IPS DF 19.7 (cell line): ENCODE measurements around the gene ATG101.
"Not testable (repeated sequence)": the region's sequence is repeated elsewhere in the genome, so short reads cannot be mapped to it uniquely, and the experiment has no call there.

Experiments used
- DNase-seq: peaks from one replicate; pipeline ENCODE4 v3.0.0-alpha.2; 2013; ENCODE audit warnings: low read depth, low spot score

ATG101 gene

DNA sequence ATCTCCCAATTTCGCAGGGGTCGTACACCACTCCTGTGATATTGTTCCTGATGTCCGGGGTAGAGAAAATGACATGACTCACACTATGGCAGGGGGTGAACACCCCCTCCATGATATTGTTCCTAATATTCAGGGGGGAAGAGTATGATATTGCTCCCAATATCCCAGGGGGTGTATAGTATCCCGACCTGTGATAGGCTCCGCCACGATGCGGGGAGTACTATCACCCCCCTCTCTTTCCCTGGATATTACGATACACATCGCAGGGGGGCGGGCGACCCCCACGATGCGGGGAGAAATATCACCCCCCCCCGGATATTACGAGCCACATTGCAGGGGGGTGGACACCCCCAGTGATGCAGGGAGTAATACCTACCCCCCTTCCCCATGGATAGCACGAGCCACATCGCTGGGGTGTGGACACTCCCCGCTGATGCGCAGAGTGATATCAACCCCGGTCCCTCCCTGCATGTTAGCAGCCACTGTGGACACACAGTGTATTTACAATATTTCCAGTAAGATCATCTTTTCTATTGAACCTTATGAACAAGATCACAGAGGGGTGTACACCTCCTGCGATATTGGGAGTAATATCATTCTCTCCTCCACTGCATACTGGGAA, 27.4 kb downstream of the ATG101 start:
- DNase-seq: no peak

DNA sequence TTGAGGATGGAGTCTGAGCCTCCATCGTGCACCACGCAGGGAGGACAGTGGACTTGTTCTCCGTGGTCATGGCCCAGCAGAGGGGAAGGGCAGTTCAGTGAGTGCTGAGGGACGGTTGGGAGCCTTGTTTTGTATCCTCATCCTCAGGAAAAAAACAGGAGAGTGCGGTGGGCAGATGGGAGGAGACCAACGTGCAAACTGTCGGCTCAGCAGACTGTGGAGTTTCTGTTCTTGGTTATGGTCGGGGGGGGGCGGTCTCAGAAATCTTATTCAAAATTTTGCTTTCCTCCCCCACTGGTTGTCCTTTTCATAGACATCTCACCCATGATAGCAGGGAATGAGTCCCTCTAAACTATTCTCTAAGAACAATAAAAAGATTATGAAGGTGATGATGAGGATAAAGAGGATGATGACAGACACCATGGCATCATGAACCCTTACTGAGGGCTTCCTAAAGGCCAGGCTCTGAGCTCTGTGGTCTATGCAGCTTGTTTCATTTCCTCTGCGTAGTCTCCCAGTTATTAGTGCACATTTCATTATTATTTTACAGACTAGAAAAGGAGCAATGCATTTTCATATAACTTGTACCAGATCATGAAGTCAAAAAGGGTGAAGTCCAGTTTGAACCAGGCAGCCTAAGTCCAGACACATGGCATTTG, 34.8 kb downstream of the ATG101 start:
- DNase-seq: not testable (repeated sequence)

DNA sequence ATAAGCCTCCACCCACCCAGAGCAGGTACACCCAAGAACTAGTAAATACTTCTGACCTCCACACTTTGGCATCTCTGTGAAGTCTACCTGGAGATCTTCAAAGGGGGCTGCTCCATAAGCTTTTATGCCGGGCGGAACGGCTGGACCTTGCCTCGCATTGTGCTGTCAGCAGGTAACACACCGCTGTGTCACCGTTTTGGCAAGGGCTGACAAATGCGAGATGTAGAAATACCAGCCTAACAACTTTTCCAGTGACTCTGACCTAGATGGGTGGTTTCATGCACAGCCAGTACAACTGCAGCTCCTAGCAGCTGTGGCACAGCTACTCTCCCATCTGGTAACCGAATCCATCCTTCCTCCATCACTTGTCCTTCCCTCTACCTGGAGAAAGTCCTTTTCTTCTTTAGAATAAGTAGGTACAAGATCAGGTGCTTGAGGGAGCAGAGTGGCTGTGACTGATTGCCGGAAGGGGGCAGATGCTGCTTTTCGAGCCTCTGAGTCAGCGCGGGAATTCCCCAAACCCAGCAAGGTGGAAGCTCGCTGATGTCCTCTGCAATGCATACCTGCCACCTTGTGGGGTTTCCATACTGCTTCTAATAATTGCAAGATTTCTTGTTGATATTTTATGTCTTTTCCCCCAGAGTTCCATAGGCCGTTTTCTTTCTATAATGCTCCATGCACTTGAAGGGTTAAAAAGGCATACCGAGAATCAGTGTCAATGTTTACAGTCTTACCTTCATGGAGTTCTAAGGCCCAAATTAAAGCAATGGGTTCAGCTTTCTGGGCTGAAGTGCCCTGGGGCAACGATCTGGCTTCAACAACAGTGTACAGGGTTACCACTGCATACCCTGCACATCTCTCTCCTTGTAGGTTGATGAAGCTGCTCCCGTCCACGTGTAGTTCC, 46.7 kb downstream of the ATG101 start:
- DNase-seq: not testable (repeated sequence)

DNA sequence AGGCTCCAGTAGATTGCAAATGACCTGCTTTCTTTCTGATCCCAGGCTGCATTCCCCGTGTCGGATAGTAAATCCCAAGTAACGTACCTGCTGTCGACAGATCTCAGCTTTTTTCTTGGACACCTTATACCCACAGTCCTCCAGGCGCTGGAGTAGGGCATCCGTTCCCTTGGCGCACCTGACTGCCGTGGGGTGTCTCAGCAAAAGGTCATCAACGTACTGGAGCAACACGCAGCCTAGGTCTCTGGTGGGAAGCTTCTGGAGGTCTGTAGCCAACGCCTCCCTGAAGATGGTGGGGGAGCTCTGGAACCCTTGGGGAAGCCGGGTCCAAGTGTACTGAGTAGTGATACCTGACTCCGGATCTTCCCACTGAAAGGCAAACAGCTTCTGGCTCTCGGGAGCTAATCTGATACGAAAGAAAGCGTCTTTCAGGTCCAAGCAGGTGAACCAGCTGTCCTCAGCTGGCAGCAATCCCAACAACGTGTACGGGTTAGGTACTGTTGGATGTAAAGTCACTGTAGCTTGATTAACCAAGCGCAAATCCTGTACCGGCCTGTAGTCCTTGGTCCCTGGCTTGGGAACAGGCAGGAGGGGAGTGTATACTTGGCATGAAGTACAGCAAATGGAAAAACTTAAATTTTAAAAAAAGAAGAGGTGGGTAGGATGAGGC, 48.2 kb downstream of the ATG101 start:
- DNase-seq: not testable (repeated sequence)

DNA sequence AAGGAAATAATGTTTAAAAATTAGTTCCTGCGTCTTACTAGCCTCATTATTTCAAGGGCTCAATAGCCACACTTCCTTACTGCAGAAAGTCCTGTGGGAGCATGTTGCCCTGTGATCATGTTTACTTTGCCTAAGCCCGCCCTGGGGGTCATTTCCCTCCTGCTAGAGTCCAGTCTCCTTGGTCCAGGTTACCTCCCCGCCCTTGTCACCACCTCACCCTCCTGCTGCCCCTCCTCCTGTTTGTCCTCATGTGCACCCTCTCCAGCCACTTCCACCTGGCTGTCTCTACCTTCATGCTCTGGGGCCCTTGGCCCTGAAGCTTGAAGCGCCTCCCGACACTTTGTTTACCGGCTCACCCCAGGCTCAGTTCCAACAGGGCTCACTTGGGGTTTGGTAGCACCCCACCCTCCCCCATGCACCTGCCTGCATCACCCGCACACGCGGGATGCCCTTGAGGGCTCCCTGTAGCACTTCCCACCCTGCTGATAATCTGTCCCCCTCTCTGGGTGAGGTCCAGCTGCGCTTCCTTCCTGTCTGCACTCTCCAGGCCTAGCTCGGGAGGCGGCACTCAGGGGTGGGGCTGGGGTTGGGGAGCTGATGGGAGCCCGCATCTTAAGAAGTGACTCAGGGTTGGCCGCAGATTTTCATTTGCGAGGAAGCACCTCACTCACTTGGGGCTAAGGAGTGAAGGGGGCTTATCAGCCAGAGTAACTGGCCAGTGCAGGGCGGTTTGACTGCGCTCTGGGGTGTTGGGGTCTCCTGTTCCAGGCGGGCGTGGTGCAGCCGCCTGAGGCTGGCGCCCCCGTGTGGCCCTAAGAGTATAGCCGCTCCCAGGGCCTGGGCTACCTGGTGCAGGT, 49.8 kb downstream of the ATG101 start:
- no peak for DNase-seq

DNA sequence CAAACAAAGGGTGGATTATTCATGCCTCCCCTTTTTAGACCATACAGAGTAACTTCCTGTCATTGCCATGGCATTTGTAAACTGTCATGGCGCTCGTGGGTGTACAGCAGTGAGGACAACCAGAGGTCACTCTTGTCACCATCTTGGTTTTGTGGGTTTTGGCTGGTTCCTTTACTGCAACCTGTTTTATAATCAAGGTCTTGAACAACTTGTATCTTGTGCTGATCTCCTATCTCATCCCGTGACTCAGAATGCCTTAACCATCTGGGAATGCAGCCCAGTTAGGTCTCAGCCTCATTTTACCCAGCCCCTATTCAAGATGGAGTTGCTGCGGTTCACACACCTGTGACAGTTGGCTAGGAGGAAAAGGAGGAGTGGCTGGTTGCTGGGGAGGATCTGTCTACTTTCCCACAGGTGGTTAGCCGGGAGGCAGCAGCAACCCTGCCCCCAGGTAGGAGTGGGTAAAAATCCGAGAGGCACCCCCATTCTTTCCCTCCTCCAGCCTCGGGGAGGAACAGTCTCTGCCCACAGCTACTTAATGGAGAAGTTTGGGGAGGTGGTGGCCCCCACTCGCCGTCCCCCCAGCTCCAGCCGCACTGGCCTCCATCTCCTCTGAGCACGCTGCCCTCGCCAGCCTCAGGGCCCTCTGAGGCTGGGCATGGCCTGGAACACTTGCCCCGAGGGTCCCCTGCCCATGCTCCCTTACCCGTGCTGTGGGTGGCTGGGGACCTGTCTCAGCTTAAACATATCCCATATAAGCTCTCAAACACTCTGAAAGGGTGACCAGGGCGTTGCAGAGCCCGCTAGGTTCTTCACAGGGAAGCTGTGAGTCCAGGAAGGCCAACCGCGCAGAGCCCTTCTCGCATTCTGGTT, 51.4 kb downstream of the ATG101 start:
- DNase-seq: no peak

DNA sequence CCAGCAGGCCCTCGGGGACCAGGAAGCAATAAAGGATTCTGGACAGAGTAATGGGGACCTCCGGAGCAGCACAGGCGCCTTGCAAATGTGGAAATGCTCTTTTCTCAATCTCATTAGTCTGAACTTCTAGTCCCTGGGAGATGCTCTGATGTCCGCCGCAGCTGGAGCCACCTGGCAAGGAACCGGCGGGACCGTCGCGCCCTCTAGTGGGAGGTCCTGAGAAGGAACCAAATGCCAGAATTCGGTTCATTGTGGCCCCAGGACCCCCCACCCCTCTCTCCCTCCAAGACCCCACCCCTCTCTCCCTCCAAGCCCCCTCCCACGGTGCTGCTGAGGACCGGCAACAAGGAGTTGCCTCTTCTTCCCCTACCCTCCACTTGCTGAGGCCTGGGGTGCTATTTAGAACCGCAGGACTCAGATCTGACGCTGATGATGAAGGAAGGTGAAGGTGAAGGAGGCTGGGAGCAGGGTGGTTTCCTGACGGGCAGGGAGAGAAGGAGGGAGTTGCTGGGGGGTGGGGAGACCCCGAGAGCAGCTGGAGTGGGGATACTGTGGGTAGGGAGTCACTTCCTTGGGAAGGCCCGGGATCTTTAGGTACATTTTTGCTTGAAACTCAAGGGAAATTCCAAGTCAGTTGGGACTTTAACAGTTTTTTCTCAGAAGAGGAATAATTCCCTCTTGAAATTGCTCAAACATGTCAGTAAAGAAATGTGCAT, 52.2 kb downstream of the ATG101 start:
- DNase-seq: no peak

DNA sequence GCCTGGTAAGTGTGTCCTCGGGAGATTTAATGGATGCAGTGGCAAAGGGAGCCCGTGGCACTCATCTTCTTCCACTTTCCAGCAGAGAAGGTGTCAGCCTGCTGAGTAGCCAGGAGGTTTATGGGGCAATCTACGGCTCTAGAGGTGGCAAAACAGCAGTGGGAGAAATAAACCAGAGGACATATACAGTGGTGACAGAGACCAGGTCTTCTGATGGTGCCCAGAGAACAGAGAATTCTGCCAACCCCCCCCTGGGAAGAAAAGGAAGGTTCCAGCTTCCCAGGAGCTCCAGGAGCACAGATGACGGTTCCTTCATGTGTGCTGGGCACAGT, 52.7 kb downstream of the ATG101 start:
- DNase-seq: no peak

DNA sequence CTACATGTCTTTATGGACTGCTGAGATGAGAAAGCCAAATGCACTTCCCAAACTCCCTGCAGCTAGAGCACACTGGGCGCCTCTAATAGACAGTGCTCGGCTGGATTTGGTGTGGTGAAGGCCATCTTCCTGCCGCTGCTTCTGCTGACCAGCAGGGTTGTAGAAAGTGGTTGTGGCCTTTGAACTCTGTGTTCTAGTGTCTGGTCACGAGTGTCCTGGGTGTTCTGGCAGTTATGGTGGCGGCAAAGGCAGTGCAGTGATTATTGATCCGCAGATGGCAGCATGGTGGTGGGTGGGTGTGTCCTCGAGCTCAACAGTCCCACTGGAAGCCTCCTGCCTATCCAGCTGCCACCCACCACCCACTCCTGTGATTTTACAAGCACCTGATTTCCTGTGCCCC, 53.1 kb downstream of the ATG101 start:
- DNase-seq: no peak

DNA sequence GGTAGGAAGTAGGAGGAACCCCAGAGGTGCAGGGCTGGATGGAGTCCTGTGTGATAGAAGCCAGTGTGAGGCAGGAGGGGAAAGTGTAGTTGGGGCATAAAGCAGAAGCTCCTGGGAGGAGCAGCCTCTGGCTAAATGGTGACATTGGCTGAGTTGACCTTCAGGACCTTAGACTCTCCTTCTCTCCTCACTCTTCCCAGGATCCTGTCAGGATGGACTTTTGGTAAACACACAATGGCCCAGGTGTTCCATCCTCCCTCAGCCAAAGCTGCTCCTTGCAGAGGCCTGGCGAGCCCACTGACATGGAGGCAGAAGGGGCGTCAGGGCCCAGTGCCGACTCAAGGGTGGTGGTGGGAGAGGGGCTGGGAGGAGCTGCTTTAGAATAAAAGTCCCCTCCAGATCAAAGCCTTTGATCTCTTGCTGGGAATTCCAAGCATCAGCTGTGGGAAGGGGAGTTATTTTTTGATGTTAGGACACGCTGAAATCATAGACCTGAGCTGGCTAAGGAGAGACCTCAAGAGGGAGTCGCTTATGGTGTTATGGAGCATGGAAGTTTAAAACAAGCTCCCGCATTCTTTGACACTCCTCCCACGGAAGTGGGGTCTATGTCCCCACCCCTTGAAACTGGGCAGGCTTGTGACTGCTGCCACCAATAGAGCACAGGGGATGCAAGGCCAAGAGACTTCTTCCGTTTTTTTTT, 53.9 kb downstream of the ATG101 start:
- DNase-seq: no peak

DNA sequence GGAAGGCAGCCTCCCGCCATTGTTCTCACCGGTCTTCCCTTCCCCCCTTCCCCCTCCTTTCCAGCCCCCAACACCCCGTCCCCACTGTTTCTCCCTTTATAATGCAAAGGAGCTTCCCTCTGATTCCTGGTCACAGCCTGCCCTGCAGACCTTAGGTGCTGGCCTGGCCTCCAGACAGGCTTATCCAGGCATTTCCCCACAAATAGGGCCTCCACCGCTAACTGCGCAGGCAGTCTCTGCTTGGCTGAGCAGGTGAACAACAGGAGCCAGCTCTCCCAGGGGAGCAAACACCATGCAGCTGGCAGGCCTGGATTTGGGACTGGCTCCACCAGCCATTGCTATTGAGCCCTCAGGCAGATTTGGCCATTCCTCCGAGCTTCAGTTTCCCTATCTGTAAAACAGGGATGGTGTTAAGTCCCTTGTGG, 55.7 kb downstream of the ATG101 start:
- DNase-seq: no peak

DNA sequence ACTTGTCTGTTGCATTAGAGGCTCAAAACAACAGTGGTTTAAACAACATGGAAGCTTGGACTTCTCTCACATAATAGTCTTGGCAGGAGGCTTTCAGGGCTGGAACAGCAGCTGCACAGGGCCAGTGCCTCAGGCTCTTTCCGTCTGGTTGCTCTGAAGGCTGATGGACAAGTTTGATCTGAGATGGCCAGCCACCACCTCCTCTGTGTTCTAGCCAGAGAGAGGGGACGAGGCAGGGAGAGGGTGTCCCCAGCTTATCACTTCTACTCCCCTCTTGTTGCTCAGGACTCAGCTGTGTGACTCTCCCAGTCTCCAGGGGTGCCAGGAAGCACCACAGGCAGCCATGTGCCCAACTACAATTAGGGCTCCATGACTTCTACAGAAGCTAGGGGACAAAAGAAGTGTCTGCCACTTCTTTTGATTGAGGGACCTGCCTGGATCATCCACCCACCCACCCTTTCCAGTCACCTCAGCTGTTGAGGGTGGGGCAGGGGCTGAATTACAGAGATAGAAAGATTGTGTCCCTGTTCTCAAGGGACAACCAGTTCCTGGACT, 56.3 kb downstream of the ATG101 start:
- no peak for DNase-seq
